GM19463 (cell line): Measurements from ENCODE around the gene HRAS.
"Not testable (repeated sequence)": the region's sequence is repeated elsewhere in the genome, so short reads cannot be mapped to it uniquely, and the experiment has no call there.

Source experiments
- ATAC-seq: cut with Tn5 transposase; IDR thresholded peaks from one replicate; pipeline ENCODE4 v1.9.1; 2021; ENCODE audit warnings: mild to moderate bottlenecking, moderate library complexity; ENCODE audit not compliant: unreplicated experiment

Gene HRAS

DNA sequence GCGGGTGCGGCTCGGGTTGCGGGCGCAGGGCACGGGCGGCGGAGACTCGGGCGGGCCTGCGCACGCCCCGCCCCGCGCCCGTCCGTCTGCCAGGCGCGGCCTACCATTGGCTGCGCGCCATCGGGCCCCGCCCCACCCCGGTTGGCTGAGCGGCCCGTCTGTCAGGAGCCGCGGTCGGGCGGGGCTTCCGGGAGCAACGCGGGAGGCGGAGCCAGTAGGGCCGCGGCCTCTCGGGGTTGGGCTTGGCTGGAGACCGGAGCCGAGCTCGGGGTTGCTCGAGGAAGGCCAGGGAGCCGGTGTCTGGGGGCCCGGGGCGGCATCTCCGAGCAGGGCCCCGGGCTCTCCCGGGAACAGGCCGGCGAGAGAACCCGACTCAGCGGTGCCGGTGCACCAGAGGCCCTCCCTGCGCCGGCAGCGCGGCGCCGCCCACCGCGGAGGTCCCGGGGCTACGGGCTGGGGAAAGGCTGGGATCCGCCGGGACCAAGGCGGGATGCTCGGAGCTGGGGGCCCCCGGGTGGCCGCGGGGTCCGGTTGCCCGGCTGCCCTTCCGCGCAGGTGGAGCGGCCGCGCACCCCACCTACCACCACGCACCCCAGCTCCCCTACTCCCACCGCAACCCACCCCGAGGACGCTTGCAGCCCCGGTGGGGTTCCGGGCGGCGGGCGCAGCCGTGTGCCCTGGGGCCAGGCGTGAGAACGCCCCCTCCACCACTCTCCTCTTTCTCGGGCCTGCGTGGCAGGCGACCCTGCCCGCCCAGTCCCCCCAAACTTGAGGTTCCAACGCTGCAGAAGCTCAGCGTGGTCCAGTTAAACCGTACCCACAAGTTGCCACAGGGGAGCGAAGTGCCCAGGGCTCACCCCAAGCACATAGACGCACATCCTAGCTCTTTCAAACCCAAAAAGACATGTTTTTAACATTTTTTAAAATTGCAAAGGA is at the start of gene HRAS:
Gene HRAS, minus strand, starts transcription at position 58 of the 936 bp plus-strand sequence.
- ATAC-seq, result peak; percentile 74

- ATAC-seq, result no peak
Measured at GRCh38 chr11:584287-584686, 48.9 kb upstream of the HRAS start.

DNA sequence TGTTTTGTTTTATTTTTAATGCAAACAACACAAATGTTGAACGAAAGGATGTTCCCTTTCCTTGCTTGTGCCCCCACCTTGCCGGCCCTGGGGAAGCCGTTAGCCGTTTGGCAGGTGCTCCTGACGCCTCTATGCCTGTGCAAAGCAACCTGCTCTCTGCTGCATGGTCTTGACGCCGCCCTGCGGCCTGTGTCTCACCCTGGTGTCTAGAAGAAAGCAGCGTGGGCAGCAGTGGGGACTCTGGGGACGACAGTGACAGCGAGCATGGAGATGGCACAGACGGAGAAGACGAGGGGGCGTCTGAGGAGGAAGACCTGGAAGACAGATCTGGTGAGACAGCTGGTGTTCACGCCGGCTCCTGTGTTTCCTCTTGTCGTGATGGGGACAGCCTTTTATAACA is 46.4 kb upstream of the HRAS start:
- no peak for ATAC-seq

DNA sequence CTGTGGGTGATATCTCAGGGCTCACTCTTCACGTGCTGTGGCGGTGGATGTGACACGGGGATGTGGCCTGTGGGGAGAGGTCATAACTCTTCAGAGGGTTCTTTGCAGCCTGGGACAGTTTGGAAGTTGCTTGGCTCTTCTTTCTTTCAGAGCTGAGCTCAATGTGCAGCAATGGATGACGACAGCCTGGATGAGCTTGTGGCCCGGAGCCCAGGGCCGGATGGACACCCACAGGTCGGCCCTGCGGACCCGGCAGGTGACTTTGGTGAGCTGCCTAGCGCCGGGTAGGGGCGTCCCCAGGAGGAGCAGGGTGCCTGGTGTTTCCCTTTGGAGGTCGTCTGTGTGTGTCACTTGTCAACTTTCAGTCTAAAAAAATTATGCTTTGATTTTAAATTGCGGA is 46.0 kb upstream of the HRAS start:
- ATAC-seq, result no peak

- no peak for ATAC-seq
Measured at GRCh38 chr11:579830-580601, 44.6 kb upstream of the HRAS start.

DNA sequence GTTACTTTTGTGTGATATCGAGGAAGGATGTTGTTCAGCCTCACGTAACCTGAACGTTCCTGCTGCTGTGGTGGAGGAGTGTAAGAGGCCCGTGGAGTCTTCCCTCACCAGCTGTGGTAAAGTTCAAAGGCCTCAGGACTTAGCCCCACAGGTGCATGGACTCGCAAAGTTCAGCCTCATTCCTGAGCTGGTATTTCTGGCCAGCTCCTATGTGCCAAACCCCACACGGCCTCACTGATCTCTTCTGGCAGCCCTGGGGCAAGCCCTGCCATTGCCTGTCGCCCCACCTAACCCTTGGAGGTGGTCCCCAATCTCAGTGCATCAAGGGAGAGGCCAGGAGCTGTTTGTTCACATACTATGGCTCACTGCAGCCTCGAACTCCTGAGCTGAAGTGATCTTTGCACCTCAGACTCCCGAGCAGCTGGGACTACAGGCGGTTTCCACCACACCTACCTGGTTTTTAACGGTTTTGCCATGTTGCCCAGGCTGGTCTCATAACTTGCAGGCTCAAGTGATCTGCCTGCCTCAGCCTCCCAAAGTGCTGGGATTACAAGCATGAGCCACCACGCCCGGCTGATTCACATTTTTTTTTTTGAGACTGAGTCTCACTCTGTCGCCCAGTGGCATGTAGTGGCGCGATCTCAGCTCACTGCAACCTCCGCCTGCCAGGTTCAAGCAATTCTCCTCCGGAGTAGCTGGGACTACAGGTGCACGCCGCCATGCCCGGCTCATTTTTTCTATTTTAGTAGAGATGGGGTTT is 43.1 kb upstream of the HRAS start:
- ATAC-seq, result no peak

DNA sequence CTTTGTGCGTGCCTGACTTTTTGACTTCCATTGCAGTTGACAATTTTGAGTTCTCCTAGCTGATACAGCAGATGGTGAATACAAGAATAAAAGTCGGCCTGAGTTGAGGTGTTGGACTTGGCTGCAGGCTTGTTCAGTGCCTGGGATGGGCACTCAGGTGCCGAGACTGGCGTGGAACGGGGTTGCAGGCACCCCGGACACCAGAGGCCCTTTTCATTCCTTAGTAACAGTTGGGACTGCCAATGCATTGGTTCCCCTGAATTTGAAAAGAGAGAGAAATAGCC is 42.2 kb upstream of the HRAS start:
- no peak for ATAC-seq

- ATAC-seq, result no peak
Measured at GRCh38 chr11:576811-577610, 41.6 kb upstream of the HRAS start.

GRCh38 chr11:575996-576768 is 40.8 kb upstream of the HRAS start, which contains the start of gene PHRF1:
Gene PHRF1, plus strand, starts transcription at chr11:576470. Its CDS starts 5,043 bp downstream, at chr11:581513.
- ATAC-seq, result peak; percentile 86

- ATAC-seq, result peak; percentile 34
Measured at GRCh38 chr11:575313-575995, 40.1 kb upstream of the HRAS start.

DNA sequence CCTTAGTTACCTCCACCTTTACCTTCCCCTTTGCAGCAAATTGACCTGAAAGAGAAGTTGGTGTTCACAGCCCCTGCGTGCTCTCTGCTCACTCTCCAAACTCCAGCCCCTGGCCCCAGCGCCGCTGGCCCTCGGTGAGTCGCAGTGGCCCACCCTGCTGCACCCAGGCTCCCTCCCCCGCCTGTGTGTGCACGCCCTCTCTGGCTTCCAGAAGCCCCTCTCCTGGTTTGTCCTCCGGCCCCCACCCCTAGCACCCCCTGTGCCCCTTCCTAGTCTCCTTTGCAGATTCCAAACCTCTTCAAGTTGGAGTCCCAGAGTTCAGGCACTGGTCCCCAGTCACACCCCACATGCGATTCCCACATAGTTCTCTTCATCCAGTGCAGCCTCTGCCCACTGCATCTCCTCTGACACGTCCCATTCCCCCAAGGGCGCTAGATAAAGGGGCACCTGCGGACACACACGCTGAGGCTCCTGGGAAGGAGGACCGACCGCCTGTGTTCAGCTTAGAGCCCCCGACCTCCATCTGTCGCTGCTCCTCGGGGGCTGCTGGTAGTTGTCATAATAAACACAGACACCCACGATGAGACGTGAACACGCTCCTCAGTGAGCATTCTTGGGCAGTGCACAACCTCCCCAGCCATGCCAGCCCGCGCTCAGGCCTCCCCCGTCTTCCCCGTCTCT is 39.4 kb upstream of the HRAS start:
- ATAC-seq, result no peak

GRCh38 chr11:574031-574570 is 38.7 kb upstream of the HRAS start:
- ATAC-seq, result not testable (repeated sequence)

GRCh38 chr11:573146-573759 is 37.9 kb upstream of the HRAS start:
- ATAC-seq, result no peak

- ATAC-seq, result no peak
Measured at GRCh38 chr11:571802-572185, 36.4 kb upstream of the HRAS start.

GRCh38 chr11:569158-569885 is 33.9 kb upstream of the HRAS start:
- ATAC-seq, result no peak

DNA sequence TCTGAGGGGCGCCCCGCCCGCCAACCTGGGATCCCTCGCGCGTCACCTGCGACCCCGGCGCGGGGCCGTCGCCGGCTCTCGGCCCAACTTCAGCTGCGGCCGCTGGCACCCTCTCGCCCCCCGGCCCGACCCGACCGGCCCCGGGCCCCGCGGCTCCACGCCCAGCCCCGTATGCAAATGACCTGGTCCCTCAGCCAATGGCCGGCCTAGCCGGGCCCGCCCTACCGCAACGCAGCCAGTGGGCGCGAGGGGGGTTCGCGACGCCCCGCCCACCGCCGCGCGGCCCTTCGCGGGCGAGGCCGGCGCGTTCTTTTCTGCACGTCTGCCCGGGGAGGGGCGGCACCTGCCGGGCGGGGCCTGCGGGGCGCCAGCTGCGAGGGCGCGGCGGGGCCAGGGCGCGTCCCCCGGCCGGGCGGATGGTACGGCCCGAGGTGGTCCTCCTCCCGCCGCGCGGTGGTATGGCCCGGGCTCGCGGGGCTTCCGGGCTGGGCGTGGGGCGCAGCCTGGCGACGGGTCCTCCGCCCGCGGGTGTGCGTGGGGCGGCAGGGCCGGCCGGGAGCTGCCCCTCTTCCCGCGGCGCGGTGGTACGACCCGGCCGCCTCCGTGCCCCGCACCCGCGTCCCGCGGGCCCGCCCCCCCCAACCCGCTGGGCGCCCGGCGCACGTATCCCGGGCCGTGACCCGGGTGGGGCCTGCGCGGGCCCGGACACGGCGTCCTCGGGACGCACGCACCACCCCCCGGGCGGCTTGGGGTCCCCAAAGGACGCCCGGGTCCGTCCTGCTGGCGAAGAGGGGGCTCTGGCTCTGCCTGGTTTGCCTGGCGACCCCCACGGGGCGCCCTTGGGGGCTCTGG is 33.2 kb upstream of the HRAS start:
- peak; percentile 86 for ATAC-seq
